PC-3 (cell line): Measurements from ENCODE around the gene SLC13A4. TPM values are rescaled to one million over a fixed set of nuclear protein-coding genes. Genes with fewer than 3 reads are reported as not detected.

Source experiments
- ATAC-seq: fragments of 200-7000 bp; cut with Tn5 transposase; 2 replicates; pipeline ENCODE4 v1.9.1; 2020; ENCODE audit warnings: mild to moderate bottlenecking, moderate library complexity
- BruUV-seq: library from RNA; stranded (reverse); fragments of 400-500 nt; replicated peaks from 2 replicates; lab custom pipeline; 2021; lab: Mats Ljungman, UMichigan
- CTCF ChIA-PET: fragments of 300-600 bp; sonication (Branson Sonifier 250); formaldehyde crosslinking; loops from one replicate; lab custom pipeline; 2022; ENCODE audit warnings: antibody characterized with exemption; lab: Charles Lee
- POLR2A ChIA-PET: fragments of 300-600 bp; sonication (Branson Sonifier 250); formaldehyde crosslinking; loops from one replicate; lab custom pipeline; 2022; ENCODE audit warnings: antibody characterized with exemption; ENCODE audit not compliant: unreplicated experiment; lab: Charles Lee
- DNase-seq: peaks from one replicate; pipeline ENCODE4 v3.0.0-alpha.2; 2015
- H2AFZ ChIP-seq: fragments of 300-600 bp; sonication (generic); 2 replicates; pipeline ENCODE4 v1.6.0; 2016; ENCODE audit warnings: antibody characterized with exemption, low read length
- H3F3A ChIP-seq: fragments of 300-600 bp; sonication (generic); one replicate; pipeline ENCODE4 v1.6.0; 2017; ENCODE audit warnings: antibody characterized with exemption, low read length, control low read depth, mild to moderate bottlenecking; ENCODE audit not compliant: unreplicated experiment
- H3K27ac ChIP-seq: fragments of 300-600 bp; sonication (generic); 2 replicates; pipeline ENCODE4 v1.5.1; 2016; ENCODE audit warnings: mild to moderate bottlenecking, low read length
- H3K27me3 ChIP-seq: fragments of 300-600 bp; sonication (generic); 2 replicates; pipeline ENCODE4 v1.6.1; 2016; ENCODE audit warnings: low read length, mixed read lengths
- H3K36me3 ChIP-seq: fragments of 300-600 bp; sonication (generic); 2 replicates; pipeline ENCODE4 v1.6.1; 2016; ENCODE audit warnings: low read depth, mixed run types, low read length, mixed read lengths
- H3K4me1 ChIP-seq: fragments of 300-600 bp; sonication (generic); 2 replicates; pipeline ENCODE4 v1.5.1; 2016; ENCODE audit warnings: low read length; ENCODE audit not compliant: insufficient read depth
- H3K4me2 ChIP-seq: fragments of 300-600 bp; sonication (generic); 2 replicates; pipeline ENCODE4 v1.6.0; 2016; ENCODE audit warnings: low read length
- H3K4me3 ChIP-seq: fragments of 300-600 bp; sonication (generic); 2 replicates; pipeline ENCODE4 v1.5.1; 2016; ENCODE audit warnings: mild to moderate bottlenecking, low read length, mixed read lengths
- H3K79me2 ChIP-seq: fragments of 300-600 bp; sonication (generic); 2 replicates; pipeline ENCODE4 v1.6.1; 2017; ENCODE audit warnings: low read length, mixed read lengths
- H3K9ac ChIP-seq: fragments of 300-600 bp; sonication (generic); 2 replicates; pipeline ENCODE4 v1.6.0; 2016; ENCODE audit warnings: mild to moderate bottlenecking, low read length
- H3K9me2 ChIP-seq: fragments of 300-600 bp; sonication (generic); replicated peaks from 2 replicates; pipeline ENCODE4 v1.6.1; 2016; ENCODE audit warnings: mixed run types, low read length, mixed read lengths
- H3K9me3 ChIP-seq: fragments of 300-600 bp; sonication (generic); 2 replicates; pipeline ENCODE4 v1.6.1; 2016; ENCODE audit warnings: low read length, mixed read lengths
- H4K20me1 ChIP-seq: fragments of 300-600 bp; sonication (generic); 2 replicates; pipeline ENCODE4 v1.6.1; 2016; ENCODE audit warnings: low read length, mixed read lengths
- EZH2 ChIP-seq: fragments of 300-600 bp; sonication (generic); IDR thresholded peaks from one replicate; pipeline ENCODE4 v1.6.1; 2017; ENCODE audit warnings: antibody characterized with exemption, mild to moderate bottlenecking, low read length; ENCODE audit not compliant: unreplicated experiment
- EZH2phosphoT487 ChIP-seq: fragments of 300-600 bp; sonication (generic); IDR thresholded peaks from 2 replicates; pipeline ENCODE4 v1.6.1; 2018; ENCODE audit warnings: mild to moderate bottlenecking, antibody characterized with exemption, low read length, borderline replicate concordance
- intact Hi-C: fragments of 100-400 bp; cut with micrococcal nuclease; formaldehyde crosslinking; loops from 2 replicates; pipeline ENCODE4 v1.9.0; 2023
- total RNA-seq: library from RNA; depleted of rRNA; stranded (reverse); fragments of >200 nt; gene quantifications from 2 replicates; pipeline ENCODE4 v1.2.3, GENCODE V29; 2014
- TF ChIP-seq, protein P1 (sequence below): fragments of 300-600 bp; sonication (generic); conservative IDR thresholded peaks from 2 replicates; pipeline ENCODE4 v1.5.1; 2017; ENCODE audit warnings: antibody characterized with exemption, low read depth, mild to moderate bottlenecking, low read length

SLC13A4 gene
- total RNA-seq, 1 experiment from 2014 or later = not detected

DNA sequence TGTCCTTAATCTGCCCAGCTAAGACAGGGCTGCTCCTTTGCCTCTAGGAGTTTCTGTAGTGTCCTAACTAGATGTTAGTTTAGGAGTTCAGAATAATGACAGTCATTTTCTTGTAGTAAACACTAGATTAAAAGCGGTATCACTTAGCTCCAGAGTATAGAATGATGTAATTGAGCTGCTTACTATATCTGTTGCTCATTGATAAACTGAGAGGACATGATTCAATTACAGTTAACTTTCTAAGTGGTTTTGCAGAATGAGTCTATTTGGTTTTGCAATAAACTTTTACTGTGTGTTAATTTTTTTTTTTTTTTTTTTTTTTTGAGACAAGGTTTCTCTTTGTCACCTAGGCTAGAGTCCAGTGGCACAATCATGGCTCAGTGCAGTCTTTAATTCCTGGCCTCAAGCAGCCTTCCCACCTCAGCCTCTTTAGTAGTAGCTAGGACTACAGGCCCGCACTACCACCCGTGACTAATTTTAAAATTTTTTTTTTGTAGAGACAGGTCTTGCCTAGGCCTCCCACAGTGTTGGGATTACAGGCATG is 63.9 kb downstream of the SLC13A4 start:
- Histone ChIP-seq H3F3A (no peaks in the 10 kb centered on the region), H4K20me1 (no peaks in the 10 kb centered on the region), H3K27ac (no peak overlapping the region; the same call in 1 of the 2 replicates), H3K36me3 (no peaks in the 10 kb centered on the region), H2AFZ (no peak overlapping the region), H3K4me2 (peak overlapping the region; percentile 91), H3K79me2 (peaks cover 68% of the 10 kb centered on the region), H3K4me1 (peaks cover 15% of the 10 kb centered on the region), H3K9ac (peak overlapping the region; percentile 98; the same call in 1 of the 2 replicates), H3K27me3 (no peaks in the 10 kb centered on the region), H3K4me3 (peak overlapping the region; percentile 81), H3K9me3 (no peaks in the 10 kb centered on the region), H3K9me2 (no peaks in the 10 kb centered on the region)
- CTCF ChIA-PET = no interaction called here
- DNase-seq = no peak
- ATAC-seq = no peak
- no TSS peak for BruUV-seq
- POLR2A ChIA-PET = interaction anchor here (0.6 kb wide), 1 partner anchor 1943 kb away, joined by 6 read pairs; no protein-coding TSS in a partner anchor
- intact Hi-C loops = loop anchor here (5.0 kb wide), 1 partner anchor 313 kb away; the partner anchor contains the start of gene MTPN
- TF ChIP-seq, protein P1, sequence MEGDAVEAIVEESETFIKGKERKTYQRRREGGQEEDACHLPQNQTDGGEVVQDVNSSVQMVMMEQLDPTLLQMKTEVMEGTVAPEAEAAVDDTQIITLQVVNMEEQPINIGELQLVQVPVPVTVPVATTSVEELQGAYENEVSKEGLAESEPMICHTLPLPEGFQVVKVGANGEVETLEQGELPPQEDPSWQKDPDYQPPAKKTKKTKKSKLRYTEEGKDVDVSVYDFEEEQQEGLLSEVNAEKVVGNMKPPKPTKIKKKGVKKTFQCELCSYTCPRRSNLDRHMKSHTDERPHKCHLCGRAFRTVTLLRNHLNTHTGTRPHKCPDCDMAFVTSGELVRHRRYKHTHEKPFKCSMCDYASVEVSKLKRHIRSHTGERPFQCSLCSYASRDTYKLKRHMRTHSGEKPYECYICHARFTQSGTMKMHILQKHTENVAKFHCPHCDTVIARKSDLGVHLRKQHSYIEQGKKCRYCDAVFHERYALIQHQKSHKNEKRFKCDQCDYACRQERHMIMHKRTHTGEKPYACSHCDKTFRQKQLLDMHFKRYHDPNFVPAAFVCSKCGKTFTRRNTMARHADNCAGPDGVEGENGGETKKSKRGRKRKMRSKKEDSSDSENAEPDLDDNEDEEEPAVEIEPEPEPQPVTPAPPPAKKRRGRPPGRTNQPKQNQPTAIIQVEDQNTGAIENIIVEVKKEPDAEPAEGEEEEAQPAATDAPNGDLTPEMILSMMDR = no peak
- TF ChIP-seq EZH2 (no peak), EZH2phosphoT487 (no peak)

DNA sequence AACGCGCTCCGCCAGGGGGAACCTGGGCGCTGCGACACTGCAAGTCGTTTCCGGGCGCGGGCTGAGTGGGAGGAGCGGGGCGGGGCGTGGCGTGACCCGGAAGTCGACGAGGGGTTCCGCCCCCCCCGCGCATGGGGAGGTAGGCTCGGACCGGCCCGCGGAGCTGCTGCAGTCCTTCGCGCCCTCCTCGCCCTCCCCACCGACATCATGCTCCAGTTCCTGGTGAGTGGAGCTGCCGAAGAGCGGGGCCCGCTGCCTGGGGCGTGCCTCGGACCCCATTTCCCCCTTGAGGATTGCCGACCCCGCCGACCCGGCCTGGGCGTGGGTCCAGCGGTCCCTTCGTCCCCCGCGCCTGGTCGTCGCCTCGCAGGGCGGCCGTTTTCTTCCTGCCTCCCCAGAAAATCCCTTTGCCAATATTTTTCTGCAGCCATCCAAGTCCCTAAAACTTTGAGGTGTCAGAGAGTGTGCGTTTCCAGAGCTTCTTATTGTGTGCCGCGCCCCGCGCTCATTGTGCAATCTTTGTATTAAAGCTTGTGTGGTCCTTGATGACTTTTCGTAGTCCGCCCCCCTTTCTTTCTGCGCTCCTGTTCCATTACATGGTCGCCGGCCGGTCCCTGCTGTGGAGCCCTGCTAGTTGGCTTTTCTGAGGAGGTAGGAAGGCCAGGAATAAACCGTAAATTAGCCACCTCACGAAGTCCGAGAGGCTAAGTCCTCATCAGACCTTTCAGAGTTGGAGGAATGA is 65.4 kb downstream of the SLC13A4 start, which contains the start of gene STMP1:
TSS of gene STMP1 (plus strand) at position 142 of the 742 bp plus-strand sequence.
- Histone ChIP-seq H4K20me1 (no peaks in the 10 kb centered on the region), H3K36me3 (no peaks in the 10 kb centered on the region), H3K4me1 (peaks cover 15% of the 10 kb centered on the region), H3K27ac (peak within 1 kb of the TSS; percentile 90), H3F3A (no peaks in the 10 kb centered on the region), H3K4me3 (peak within 1 kb of the TSS; percentile 81), H3K9ac (peak within 1 kb of the TSS; percentile 98), H3K9me2 (no peaks in the 10 kb centered on the region), H3K9me3 (no peaks in the 10 kb centered on the region), H3K79me2 (peaks cover 52% of the 10 kb centered on the region), H2AFZ (peak within 1 kb of the TSS; percentile 99), H3K4me2 (peak within 1 kb of the TSS; percentile 91), H3K27me3 (no peaks in the 10 kb centered on the region)
- ATAC-seq = peak; percentile 87
- intact Hi-C loops = loop anchor here (2.0 to 5.0 kb wide), 2 partner anchors 138 to 315 kb away; partner anchors contain the start of gene MTPN
- ChIA-PET POLR2A (interaction anchor here (0.6 kb wide), 1 partner anchor 48 kb away, joined by 4 read pairs; no protein-coding TSS in a partner anchor), CTCF (interaction anchor here (0.5 to 0.6 kb wide), 3 partner anchors 28 to 373 kb away, joined by 3 to 4 read pairs (median 3); no protein-coding TSS in a partner anchor)
- no TSS peak for BruUV-seq
- DNase-seq = peak; percentile 92
- no peak for TF ChIP-seq EZH2
- TF ChIP-seq, protein P1 = peak; percentile 56
